GM21825 (cell line): ENCODE measurements around the gene SLMAP.

Experiments
- ATAC-seq: cut with Tn5 transposase; IDR thresholded peaks from one replicate; pipeline ENCODE4 v1.9.1; 2021; ENCODE audit warnings: mild to moderate bottlenecking, moderate library complexity; ENCODE audit not compliant: unreplicated experiment

SLMAP gene

DNA sequence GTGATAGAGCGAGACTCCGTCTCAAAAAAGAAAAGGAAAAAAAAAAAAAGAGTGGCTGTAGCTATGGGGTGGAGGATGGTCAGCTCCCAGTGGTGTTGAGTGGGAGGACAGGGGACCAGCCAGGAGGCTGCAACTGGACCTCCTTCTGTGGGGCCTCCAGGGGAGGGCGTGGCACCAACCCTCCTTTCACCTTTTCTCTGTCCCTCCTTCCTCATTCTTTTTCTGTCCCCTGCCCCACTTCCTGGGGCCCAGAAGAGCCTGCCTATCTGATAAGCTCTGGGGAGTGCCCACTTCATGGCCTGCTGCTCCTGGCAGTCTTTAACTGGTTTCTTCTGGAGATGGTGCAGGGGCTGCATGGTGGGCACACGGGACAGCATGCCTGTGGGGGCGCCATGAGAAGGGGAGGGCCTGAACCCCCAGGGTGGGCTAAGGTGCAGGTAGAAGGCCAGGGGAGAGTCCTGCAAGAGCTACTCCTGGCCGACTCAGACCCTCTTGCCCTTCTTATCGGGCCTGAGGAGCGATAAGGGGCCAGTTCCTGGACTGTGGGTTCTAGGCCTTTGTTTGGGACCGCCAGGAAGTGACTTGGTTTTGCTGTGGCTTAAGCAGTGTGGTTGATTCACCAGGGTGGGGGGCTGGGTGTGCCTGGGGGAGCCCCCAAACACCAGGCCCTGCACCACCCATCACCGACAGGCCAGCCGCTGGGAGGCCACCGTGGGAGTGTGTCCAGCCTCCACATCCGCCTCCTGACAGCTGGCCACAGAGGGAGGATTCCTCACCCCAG is 202.7 kb downstream of the SLMAP start:
- peak; percentile 37 for ATAC-seq

DNA sequence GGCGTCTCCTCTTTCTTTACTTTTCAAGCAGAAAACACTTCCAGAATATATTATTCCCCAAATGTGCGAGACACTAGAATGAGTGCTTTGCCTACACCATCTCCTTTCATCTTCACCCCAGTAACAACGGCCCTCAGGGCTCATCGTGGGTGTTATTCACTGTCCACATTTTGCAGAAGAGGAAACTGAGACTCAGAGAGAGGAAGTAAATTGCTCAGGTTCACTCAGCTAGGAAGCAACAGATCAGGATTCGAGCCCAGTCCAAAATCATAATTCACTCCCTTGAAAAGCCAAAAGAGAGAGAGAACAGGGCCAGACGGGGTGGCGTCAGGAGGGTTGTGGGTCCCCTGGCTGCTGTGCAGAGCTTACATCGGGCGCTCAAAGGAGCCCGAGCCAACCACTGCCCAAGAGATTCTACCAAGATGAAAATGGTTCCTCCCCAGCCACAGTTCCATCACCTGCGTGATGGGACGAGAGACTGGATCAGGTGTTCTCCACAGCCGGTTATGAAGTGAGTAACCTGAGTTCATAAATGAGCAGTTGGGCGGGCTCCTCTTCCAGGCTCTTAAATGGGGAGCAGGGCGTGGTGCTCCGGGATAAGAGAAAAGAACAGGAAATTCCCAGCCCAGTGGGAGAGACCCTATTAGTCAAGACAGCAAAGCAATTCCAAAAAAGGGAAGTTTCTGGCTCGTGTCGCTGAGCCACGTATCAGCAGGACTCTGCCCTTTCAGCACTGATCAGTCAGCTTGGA is 203.5 kb downstream of the SLMAP start:
- ATAC-seq: peak; percentile 38

DNA sequence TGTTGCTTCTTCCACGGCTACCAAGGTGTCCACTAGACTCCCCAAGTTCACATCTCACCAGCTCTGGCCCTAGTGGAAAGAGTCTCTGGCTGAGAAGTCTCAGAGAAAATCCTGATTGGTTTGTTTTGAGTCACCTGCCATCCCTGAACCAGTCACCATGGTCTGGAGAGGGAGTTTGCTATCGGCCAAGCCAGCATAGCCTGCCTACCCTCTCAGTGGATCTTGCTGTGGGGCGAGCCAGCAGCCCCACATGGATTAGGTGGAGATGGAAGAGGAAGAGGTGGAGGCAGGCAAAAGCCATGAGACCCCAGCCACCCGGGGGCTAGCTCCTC is 204.0 kb downstream of the SLMAP start:
- no peak for ATAC-seq

DNA sequence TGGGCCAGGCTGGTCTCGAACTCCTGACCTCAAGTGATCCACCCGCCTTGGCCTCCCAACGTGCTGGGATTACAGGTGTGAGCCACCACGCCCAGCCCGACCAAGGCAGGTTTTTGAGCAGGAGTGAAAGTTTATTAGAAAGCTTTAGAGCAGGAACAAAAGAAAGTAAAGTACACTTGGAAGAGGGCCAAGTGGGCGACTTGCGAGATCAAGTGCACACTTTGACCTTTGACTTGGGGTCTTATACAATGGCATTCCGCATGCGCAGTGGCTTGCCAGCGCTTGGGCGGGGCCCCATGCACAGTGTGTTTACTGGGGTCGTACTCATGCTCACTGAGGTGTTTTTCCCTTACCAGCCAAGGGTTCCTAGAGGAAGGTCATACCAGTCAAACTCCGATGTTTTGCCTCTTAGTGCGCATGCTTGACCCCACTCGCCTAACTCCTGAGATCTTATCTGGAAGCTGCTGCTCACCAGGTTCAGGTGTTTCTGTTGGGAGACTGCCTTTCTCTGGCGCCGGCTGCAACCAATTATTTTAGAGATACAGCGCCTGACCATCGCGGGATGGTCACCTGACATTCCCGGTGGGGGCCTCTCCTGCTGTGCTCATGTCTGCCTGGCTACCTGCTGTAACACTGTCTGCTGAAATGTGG is 205.2 kb downstream of the SLMAP start:
- no peak for ATAC-seq

DNA sequence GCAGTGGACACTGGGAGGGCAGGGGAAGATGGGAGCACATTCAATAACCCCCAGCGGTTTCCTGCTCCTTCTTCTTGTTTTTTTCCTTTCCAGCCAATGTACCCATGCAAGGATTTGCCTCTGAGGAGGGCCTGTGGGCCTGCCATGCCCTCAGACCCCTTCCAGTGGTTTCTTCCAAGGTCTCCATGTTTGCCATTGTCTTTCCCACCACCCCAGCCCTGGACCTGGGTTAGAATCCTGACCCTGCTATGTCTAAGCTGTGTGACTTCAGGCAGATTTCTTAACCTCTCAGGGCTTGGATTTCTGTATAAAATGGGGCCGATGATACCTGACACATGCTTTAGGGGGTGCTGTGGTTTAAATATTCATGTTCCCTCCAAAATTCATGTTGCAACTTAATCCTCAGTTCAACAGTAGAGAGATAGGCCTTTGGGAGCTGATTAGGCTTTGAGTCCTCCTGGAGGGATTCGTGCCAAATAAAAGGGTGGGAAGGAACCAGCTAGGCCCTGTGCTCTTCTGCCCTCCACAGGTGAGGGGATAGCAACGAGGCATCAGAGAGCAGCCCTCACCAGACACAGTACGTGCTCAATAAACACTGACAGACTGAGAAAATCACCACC is 205.8 kb downstream of the SLMAP start:
- no peak for ATAC-seq

DNA sequence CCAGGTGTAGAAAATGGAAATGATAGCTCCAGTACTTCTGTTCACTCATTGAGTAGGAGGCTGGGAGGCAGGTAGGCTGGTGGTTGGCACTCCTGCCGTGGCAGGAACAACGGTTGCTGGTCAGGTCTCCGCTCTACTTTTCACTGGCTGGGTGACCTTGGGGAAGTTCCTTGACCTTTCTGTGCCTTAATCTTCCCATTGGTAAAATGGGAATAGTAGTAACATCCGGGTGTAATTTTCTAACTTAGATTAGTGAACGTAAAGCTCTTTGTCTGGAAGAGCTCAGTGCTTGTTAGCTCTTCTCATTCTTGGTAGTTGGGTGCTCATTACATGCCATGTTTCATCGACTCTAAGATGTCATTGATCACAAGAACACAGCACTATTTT is 206.3 kb downstream of the SLMAP start:
- ATAC-seq: no peak

DNA sequence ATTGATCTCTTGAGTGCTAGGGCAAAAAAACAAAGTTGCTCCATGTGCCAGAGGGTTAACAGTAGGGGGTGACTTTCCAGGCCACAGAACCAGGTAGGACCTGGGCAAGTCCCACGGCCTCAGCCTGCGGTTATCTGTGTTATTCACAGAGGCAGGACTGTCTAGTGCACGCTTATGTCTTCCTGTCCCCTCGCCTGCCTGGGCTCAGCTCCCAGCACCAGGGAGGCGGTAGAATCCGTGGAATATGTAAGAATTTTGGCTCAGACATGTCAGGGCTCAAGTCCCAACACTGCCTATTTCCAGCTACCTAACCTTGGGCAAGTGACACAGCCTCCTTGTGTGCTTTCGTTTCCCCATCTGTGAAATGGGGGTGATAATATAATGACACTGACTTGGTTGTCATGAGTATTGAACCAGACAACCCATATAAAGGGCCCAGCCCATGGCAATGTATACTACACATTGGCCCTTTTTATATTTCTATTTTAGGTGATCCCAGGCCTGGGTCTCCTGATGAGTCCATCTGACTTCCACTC is 207.8 kb downstream of the SLMAP start:
- no peak for ATAC-seq

DNA sequence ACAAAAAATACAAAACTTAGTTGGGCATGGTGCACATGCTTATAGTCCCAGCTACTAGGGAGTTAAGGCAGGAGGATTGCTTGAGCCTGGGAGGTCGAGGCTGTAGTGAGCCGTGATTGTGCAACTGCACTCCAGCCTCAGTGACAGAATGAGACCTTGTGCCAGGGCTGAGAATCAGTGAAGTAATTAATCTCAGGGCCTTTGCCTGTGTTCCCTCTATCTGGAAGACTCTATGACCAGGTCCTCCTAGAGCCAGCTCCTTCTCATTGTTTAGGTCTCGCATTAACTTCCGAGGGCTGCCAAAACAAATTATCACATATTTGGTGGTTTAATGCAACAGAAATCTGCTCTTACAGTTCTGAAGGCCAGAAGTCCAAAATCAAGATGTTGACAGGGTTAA is 210.7 kb downstream of the SLMAP start:
- no peak for ATAC-seq

DNA sequence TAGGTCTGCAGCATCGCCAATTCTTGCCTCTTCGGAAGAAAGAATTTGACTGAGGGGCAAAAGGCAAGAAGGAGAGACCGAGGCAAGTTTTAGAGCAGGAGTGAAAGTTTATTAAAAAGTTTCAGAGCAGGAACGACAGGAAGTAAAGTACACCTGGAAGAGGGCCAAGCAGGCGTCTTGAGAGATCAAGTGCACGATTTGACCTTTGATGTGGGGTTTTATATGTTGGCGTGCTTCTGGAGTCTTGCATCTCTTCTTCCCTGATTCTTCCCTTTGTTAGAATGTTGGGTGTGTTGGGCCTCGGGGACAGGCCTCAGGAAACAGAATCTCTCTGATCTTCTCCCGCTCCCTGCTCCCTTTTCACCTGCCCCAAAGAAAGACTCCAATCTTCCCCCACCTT is 211.5 kb downstream of the SLMAP start:
- no peak for ATAC-seq

DNA sequence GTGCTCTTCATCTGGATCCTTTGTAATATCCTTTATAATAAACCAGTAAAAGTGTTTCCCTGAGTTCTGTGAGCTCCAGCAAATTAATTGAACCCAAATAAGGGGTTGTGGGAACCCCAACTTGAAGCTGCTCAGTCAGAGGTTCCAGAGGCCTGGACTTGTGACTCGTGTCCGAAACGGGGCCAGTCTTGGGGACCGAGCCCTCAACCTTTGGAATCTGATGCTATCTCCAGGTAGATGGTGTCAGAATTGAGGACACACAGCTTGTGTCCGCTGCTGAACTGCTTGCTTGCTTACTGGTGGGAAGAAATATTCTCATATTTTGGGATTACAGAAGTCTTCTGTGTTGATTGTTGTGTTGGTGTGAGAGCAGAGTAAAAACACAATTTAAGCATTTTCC is 212.4 kb downstream of the SLMAP start:
- no peak for ATAC-seq

DNA sequence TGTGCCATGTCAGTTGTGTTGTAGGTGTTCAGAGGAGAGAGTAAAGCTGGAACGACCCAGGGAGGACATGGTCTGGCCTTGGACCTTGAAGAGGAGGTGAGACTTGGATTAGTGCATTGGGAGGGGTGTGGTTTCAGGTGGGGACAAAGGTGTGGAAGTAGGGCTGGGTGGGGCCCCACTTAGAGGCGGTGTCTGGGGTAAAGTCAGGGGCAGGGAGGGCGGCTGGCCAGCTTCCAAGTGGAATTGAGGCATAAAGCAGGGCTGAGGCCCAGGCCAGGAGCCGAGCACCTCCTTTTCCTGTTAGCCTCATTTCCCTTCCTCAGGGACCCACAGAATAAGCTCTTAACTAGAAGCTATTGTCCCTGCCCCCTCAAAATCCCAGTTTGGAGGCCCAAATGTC is 215.9 kb downstream of the SLMAP start:
- ATAC-seq: no peak

DNA sequence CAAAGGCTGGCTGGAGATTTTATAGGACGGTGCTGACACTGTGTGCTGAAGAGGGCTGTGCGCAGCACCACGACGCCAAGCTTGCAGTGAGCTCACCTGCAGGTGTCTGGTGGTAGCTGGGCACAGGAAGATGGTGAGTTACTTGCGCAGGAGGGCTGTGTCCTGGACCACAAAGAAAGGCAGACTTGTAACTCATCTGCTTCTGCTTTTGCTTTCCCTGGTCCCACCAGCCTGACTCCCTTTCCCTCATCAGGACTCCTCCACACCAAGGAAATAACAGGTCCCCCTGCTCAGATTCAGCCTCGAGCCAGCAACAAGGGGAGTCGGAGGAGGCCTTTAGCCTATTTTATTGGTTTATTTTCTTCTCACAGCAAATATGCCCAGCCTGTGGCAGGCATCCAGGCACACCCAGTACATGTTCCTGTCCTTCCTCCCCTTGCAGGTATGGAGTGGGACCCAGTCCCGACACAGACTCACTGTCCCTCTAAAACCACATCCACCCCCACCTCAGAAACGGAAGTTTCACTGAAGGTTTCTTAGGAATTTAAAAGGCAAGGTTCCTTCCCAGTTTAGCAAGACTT is 216.5 kb downstream of the SLMAP start:
- no peak for ATAC-seq

DNA sequence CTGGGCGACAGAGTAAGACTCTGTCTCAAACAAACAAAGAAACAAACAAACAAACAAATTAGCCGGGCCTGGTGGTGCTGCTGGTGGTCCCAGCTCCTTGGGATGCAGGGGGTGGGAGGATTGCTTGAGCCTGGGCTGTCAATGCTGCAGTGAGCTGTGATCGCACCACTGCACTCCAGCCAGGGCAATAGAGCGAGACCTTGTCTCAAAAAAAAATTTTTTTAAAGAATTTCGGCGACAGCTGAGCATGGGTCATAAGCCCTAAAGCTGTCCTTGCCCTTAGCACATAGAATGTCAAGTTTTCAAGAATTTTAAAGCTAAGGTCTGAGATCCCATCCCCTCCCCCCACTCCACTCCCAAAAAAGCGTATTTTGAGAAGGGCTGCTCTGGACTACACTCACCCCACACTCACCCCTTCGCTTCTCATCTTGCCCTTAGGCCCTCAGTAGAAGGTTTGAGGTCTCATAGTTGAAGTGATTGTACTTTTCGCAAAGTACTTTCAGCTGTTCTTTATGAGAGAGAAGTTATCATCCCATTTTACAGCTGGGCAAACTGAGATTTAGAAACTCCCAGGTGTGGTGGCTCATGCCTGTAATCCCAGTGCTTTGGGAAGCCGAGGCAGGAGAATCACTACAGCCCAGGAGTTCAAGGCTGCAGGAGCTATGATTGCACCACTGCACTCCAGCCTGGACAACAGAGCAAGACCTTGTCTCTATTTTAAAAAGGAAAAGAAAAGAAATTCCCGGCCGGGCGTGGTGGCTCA is 217.8 kb downstream of the SLMAP start:
- no peak for ATAC-seq

DNA sequence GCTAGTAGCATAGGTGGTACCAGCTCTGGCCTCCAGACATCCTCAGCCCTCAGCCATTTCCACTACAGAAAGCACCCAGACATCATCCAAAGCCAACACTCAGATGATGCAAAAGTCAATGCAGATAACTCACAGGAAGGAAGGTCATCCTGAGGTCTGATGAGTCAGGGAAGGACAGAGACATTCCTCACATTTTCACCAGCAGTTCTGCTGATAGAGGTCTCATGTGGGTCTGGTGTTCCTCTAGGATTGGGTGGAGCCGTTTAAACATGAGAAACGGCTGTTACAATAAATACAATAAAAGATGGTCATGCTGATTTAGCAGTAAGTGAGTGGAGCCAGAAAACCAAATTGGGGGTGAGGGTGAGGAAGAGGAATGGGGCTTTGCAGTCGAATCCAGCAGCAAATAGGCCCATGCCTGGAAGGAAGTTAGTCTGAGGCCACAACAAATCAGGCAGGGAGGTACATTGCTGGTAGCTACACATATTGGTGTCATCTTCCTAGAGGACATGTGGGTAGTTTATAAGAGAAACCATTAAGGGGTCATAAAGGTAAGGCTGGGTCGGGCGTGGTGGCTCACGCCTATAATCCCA is 218.8 kb downstream of the SLMAP start:
- no peak for ATAC-seq

DNA sequence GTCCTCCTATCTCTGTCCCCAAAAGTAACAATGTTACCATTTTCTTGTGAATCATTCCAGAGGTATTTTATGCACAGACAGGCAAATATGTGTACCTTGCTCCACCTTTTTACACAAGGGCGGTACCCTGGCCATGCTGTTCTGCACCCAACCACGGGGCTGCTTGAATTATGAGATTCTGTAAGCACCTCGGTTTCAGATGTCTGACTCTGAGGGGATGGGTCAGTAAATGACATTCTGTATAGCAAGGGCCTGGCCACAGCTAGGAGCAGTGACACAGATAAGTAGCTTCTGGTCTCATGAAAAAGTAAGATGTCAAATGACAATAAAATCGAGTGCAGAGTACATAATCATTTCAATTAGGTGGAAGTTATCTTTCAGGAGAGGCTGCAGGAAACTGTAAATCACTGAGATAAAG is 221.7 kb downstream of the SLMAP start:
- no peak for ATAC-seq

DNA sequence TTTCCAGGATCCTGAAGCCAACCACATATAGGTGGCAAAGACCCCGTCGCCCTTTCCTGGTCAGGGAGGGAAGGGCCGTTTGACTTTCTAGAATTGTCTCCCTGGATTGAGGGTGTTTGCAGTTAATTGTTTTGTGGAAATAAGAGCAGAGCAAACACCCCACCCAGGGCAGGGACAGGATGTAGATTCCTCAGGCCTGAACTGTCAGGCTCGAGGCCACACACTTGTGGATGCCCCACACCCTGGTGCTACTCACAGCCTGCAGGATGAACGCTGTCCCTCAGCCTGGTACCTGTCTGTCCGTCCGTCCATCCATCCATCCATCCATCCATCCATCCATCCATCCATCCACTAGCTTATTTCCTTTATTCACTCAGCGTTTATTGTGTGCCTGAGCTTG is 222.2 kb downstream of the SLMAP start:
- no peak for ATAC-seq
